HG02852 (cell line): ENCODE results near the gene PLG.
"Not testable (repeated sequence)": the region's sequence is repeated elsewhere in the genome, so short reads cannot be mapped to it uniquely, and the experiment has no call there.

Experiments
- ATAC-seq: cut with Tn5 transposase; IDR thresholded peaks from one replicate; pipeline ENCODE4 v1.9.1; 2021; ENCODE audit warnings: mild to moderate bottlenecking, moderate library complexity; ENCODE audit not compliant: unreplicated experiment

Gene PLG

GRCh38 chr6:160701918-160702680 is at the start of gene PLG:
PLG (plus strand) TSS chr6:160702244; CDS start chr6:160702305, 61 bp downstream.
- not testable (repeated sequence) for ATAC-seq

GRCh38 chr6:160659562-160659961 is 42.5 kb upstream of the PLG start:
- ATAC-seq = no peak

DNA sequence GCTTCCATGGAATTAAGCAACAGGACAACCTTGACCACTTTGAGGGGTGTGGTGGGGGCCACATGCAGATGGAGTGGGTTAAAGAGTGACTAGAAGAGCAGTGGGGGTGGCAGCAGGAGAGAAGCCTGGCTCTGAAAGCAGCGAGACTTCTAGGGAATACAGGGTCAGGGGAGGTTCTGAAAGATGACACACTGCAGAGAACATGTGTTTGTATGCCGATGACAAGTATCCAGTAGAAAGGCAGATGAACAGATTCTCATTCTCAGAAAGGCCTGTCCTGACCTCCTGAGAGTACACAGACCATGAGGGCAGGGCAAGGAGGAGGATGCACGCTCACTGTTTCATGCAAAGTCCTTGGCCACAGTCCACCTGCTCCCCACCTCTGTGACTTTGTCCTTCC is 40.8 kb upstream of the PLG start:
- no peak for ATAC-seq

DNA sequence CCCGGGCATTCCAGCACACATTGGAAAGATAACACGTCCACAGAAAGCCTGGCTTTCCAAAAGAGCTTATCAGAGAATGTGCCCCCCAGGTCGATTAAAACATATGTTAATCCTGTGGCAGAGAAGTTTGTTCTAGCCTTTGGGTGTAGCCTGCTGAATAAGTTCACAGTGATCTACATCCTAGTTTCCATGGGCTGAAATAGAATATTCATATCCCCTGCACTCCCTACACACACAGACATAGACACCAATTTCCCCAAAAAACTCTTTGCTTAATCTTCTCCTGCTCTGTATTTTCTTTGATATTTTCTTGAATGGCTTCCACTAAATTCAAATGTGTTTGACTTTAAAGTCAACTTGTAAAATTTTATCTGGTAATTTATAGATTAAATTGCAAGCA is 39.6 kb upstream of the PLG start:
- no peak for ATAC-seq

DNA sequence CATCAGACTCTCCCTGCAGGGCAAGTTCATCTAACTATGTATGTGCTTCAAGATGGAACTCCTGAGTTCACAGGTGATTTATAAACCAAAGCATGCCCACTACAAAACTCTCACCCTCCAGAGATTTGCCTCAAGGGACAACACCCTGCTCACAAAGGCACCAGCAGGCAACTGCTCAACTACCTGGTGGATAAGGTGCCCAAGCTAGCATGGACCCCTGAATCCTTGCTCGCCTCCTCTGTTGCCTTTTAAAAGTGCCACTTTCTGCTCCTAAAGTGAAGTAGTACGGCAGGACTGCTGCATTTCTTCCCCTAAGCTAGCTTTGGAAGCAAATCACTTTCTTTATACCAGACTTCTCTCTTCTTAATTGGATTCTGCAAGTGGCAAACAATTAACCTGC is 39.2 kb upstream of the PLG start:
- no peak for ATAC-seq

- not testable (repeated sequence) for ATAC-seq
Measured at GRCh38 chr6:160664198-160664597, 37.8 kb upstream of the PLG start, which contains the start of gene LPA. LPA (minus strand) TSS chr6:160664275; CDS start chr6:160664214, 61 bp downstream.

DNA sequence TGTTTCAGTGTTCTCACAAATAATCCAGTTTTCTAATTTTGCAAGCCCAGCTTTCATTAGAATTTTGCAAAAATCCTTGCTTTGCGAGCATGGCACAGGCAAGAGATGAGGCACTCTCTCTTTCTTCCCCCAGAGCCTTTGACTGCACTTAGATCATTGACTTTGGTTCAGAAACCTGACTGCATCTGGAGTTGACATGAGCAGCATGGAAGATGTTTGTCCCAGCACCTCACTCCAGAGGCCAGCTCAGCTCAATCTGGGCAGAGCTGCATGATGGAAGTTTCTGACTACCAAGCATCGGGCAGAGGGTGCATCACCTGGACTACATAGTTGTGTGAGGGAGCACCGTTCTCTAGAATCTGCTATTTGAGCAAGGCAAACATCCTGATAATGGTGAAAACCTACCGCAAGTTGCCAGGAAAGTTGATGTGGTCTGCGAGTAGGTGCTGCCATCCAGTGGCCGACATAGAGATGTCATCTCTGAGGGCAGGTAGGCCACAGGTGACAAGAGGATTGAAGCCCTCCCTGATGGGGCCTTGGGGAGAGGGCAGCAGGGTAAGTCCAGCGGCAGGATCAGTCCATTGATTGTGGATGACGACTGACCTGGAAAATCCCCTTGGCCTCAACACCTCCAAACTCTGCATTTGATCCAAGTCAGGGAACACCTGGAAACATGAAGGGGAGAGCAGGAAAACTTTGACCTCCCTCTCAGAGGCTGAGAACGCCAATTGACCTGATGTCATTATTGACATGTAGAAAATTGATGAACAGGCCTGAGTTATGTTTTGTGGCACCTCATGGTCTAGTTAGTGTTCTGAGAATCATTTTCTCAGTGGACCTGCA is 34.2 kb upstream of the PLG start:
- ATAC-seq = peak; percentile 87

DNA sequence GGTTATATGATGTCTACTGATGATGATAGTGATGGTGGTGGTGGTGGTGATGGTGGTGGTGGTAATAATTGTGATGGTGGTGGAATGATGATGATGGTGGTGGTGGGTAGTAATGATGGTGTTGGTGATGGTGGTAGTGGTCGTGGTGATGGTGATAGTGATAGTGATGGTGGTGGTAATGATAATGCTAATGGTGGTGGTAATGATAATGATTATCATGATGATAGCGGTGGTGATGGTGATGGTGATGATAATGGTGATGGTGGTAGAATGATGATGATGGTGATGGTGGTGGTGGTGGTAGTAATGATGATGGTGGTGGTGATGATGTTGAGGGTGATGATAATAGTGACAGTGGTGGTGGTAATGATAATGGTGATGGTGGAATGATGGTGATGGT is 33.5 kb upstream of the PLG start:
- no peak for ATAC-seq

DNA sequence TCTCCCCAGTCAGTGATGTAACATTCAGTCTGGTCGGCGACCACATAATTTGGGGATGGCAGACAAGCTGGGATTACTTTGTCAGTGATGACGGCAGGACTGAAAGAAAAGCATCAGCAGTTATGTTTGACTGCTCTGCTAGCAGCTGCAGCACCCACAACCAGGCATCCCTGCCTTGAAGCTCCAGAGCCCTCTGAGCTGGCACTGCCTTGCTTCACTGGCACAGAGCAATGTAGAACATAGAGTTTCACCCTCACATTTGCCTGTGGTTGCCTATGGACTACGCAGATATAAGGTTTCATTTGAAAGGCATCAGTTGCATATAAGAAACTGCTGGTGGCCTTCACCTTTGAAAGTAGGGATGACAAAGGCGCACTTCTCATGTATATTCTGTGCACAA is 25.6 kb upstream of the PLG start:
- not testable (repeated sequence) for ATAC-seq

DNA sequence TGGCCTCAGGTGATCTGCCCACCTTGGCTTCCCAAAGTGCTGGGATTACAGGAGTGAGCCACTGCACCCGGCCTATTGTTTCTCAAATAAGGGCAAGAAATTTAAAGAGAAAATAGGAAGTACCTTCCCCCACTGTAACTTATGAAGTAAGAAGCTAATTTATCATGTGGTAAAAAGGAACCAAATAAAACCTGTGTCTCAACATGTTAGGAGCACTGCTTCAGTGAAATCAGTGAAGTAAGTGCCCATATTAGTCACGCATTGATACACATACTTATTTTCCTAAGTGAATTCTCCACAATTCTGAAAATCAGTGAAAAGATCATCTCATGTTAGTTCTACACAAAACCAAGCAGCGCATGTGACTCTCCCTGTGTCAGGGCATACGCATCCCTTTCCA is 23.8 kb upstream of the PLG start:
- ATAC-seq = no peak

- ATAC-seq = no peak
Measured at GRCh38 chr6:160678744-160679401, 23.2 kb upstream of the PLG start.

GRCh38 chr6:160679402-160679769 is 22.7 kb upstream of the PLG start:
- no peak for ATAC-seq

- ATAC-seq = not testable (repeated sequence)
Measured at GRCh38 chr6:160685101-160685761, 16.8 kb upstream of the PLG start.

DNA sequence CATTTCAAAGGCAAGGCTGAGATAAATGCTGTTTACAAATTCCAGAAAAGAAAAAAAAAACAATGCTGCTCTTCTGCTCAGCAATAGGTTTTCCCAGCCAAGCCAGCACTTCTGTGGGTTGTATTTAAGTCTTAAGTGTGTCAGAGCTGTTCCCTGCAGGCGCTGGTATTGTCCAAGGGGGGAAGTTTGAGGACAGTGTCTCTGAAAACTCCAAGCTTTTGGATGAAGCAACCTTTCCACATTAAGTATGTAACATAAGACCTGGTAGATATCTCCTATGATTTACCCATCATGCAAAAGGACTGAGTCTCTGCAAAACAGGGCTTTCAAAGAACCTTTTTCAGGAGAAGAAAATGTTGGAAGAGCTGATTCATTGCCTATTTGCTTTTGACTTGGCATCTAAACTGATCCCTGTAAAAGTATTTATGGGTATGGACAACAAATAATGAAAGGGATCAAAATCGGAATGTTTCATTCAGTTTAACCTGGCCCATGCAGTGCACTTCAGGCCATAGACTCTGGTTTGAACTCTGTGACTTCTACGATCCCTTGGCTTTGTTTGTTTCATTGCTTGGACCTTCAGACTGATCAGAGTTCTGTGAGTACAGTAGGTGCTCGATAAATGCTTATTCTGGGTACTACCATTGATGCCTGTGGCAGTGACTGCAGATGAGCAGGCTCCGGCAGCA is 16.1 kb upstream of the PLG start:
- no peak for ATAC-seq

DNA sequence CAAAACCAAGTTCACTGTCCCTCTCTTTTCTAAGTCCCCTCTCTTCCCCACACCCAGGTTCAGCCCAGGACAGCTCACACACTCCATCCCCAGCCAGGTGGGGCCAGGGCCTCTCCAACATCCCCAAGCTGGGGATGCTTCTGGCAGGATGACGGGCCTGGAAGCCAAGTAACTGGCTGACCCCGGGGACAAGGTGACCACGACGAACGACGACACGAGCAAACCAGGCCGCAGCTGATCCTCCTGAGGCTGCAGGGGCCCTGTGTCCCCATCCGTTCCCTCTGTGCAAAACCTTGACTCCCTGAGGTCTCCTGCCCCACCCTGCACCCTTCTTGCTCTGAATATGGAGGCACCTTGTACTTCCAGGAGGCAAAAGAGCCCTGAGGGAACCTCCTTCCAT is 11.6 kb upstream of the PLG start:
- ATAC-seq = no peak

DNA sequence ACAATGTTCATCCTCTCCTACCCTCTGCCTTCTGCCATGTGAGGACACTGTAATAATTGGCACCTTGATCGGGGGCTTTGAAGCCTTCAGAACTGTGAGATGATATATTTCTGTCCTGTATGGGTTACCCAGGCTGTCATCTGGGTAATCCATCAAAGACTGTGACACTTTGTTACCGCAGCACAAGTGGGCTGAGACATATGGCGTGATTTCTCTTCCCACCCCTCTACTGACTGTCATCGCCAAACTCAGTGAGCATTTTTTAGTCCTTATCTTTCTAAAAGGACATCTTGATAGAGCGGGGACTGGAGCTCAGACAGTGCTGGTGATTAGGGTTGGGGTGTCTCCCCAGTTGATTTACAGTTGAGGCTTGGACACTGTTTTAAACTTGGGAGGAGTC is 10.4 kb upstream of the PLG start:
- ATAC-seq = no peak

DNA sequence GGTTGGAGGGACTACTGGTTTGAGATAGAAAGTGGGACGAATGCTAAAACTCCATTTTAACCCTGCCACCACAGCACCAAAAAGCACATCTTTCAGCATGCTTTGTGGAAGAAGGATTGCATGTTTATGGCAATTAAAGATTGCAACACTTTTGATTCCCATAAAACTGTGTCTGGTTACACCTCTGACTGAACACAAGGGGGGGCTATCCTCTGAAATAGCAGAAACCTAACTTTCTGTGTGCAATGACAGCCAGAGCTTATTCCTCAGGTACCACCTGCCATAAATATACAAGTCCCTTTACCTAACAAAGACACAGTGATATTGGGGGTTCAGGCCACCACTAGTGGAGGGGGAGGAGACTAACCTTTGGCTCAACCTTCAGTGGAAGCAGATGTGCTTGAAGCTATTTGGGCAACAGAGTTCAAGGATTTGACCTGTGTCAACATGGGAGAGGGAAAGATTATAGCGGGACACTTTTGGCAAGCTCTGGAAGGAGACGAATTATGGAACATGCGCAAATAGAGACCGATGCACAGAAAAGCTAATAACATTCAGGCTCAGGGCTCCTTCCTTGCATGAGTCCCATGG is 9.6 kb upstream of the PLG start:
- no peak for ATAC-seq

GRCh38 chr6:160695025-160695424 is 7.0 kb upstream of the PLG start:
- not testable (repeated sequence) for ATAC-seq

- ATAC-seq = not testable (repeated sequence)
Measured at GRCh38 chr6:160695622-160696021, 6.4 kb upstream of the PLG start.

GRCh38 chr6:160696884-160697283 is 5.2 kb upstream of the PLG start:
- not testable (repeated sequence) for ATAC-seq
